Measurements from ENCODE around the gene CTDP1.

The CTDP1 gene

GRCh38 chr18:79679552-79680099 lies at the start of gene CTDP1:
Gene CTDP1, plus strand, starts transcription at chr18:79679803. Its CDS starts 145 bp downstream, at chr18:79679948.
- DNase-seq (ENCODE audit: extremely low read depth in 1 of 2, low read depth in 1 of 2): peak; percentile 54 to 85

GRCh38 chr18:79630281-79631095 lies 49.1 kb upstream of the CTDP1 start:
- no peak for DNase-seq (ENCODE audit: extremely low read depth in 1 of 2, low read depth in 1 of 2)

- DNase-seq (ENCODE audit: extremely low read depth in 1 of 2, low read depth in 1 of 2): no peak
These were observed 48.5 kb upstream of the CTDP1 start for GRCh38 chr18:79631096-79631507.

- no peak for DNase-seq (ENCODE audit: extremely low read depth in 1 of 2, low read depth in 1 of 2)
These were observed 47.7 kb upstream of the CTDP1 start for GRCh38 chr18:79631761-79632446.

GRCh38 chr18:79632765-79633164 lies 46.8 kb upstream of the CTDP1 start:
- no peak for DNase-seq (ENCODE audit: extremely low read depth in 1 of 2, low read depth in 1 of 2)

GRCh38 chr18:79634186-79634585 lies 45.4 kb upstream of the CTDP1 start:
- DNase-seq (ENCODE audit: extremely low read depth in 1 of 2, low read depth in 1 of 2): no peak

GRCh38 chr18:79634593-79635426 lies 44.8 kb upstream of the CTDP1 start:
- DNase-seq (ENCODE audit: extremely low read depth in 1 of 2, low read depth in 1 of 2): no peak

GRCh38 chr18:79635427-79635726 lies 44.2 kb upstream of the CTDP1 start:
- no peak for DNase-seq (ENCODE audit: extremely low read depth in 1 of 2, low read depth in 1 of 2)

- DNase-seq (ENCODE audit: extremely low read depth in 1 of 2, low read depth in 1 of 2): no peak
These were observed 42.3 kb upstream of the CTDP1 start for GRCh38 chr18:79637181-79637920.

GRCh38 chr18:79637921-79638909 lies 41.4 kb upstream of the CTDP1 start:
- DNase-seq (ENCODE audit: extremely low read depth in 1 of 2, low read depth in 1 of 2): no peak

GRCh38 chr18:79639072-79639829 lies 40.4 kb upstream of the CTDP1 start:
- DNase-seq (ENCODE audit: extremely low read depth in 1 of 2, low read depth in 1 of 2): no peak

GRCh38 chr18:79640064-79640672 lies 39.4 kb upstream of the CTDP1 start:
- DNase-seq (ENCODE audit: extremely low read depth in 1 of 2, low read depth in 1 of 2): no peak

GRCh38 chr18:79640875-79641274 lies 38.7 kb upstream of the CTDP1 start:
- no peak for DNase-seq (ENCODE audit: extremely low read depth in 1 of 2, low read depth in 1 of 2)

- DNase-seq (ENCODE audit: extremely low read depth in 1 of 2, low read depth in 1 of 2): no peak
These were observed 37.7 kb upstream of the CTDP1 start for GRCh38 chr18:79641722-79642497.

- no peak for DNase-seq (ENCODE audit: extremely low read depth in 1 of 2, low read depth in 1 of 2)
These were observed 37.0 kb upstream of the CTDP1 start for GRCh38 chr18:79642626-79643025.

- no peak for DNase-seq (ENCODE audit: extremely low read depth in 1 of 2, low read depth in 1 of 2)
These were observed 36.3 kb upstream of the CTDP1 start for GRCh38 chr18:79643054-79643984.

All from activated CD8-positive, alpha-beta memory T cell treated with anti-CD3 and anti-CD28 coated beads for 1 hour (primary cell).